Dendritic cell treated with granulocyte-macrophage colony-stimulating factor and Interleukin-4, amounts not matched to agents 40 ng/mL and 50 ng/mL, for 4 days (primary cell): Measurements from ENCODE around the gene PTDSS2.
"Not testable (repeated sequence)": the region's sequence is repeated elsewhere in the genome, so short reads cannot be mapped to it uniquely, and the experiment has no call there.

ENCODE experiments used
- H3K27ac Mint-ChIP-seq: one replicate; pipeline ENCODE4 v1.8.0; 2022; ENCODE audit warnings: mild to moderate bottlenecking, mixed read lengths
- H3K27me3 Mint-ChIP-seq: one replicate; pipeline ENCODE4 v1.8.0; 2022; ENCODE audit warnings: mild to moderate bottlenecking, mixed read lengths
- H3K36me3 Mint-ChIP-seq: one replicate; pipeline ENCODE4 v1.8.0; 2022; ENCODE audit warnings: low read depth, mixed read lengths
- H3K4me1 Mint-ChIP-seq: one replicate; pipeline ENCODE4 v1.8.0; 2022; ENCODE audit warnings: low read depth, mixed read lengths
- H3K4me3 Mint-ChIP-seq: one replicate; pipeline ENCODE4 v1.8.0; 2022; ENCODE audit warnings: mild to moderate bottlenecking, moderate library complexity, mixed read lengths
- H3K9me3 Mint-ChIP-seq: one replicate; pipeline ENCODE4 v1.8.0; 2022; ENCODE audit warnings: mixed read lengths
- intact Hi-C: fragments of 100-400 bp; cut with micrococcal nuclease; formaldehyde crosslinking; loops from one replicate; pipeline ENCODE4 v1.15.0; 2022

Gene PTDSS2

DNA sequence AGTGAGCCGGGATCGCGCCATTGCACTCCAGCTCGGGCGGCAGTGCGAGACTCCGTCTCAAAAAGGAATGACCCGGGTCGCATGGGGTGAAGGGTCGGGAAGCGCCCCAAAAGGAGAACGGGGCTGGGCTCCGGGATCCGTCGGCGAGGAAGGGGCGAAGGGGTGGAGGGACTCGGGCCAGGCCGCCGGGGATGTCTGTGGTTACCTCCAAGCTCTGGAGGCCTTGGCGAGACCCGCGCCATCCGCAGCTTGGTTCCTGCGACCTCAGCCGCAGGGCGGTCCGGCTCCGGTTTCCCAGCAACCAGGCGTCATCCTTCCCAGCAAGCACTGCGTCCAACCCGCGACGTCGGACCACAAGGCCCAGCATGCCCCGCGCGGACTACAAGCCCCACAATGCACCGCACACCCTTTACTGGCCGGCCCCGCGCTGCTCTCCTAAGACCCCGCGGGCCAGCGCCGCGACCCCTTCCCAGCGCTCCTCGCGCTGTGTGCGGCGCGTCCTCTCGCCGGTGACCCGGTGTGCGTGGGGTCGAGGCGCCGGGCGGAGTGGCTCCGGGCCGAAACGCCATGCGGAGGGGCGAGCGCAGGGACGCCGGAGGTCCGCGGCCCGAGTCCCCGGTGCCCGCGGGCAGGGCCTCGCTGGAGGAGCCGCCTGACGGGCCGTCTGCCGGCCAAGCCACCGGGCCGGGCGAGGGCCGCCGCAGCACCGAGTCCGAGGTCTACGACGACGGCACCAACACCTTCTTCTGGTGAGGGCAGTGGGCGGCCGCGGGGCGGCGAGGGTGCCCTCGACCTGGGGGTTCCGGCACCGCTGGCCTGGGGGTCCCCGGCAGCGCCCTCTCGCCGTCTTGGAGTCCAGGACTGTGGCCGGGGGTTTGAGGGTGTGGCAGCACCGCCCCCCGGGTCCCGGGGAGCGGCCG lies at the start of gene PTDSS2:
PTDSS2 (plus strand) TSS at position 391 of the 920 bp plus-strand sequence; CDS start at position 568, 177 bp downstream.
- intact Hi-C loops = loop anchor here (1.0 to 2.0 kb wide), 4 partner anchors 35 to 243 kb away; partner anchors contain the start of genes BET1L, RIC8A and SIGIRR
- Mint-ChIP-seq H3K4me1 (peaks cover 23% of the 10 kb centered on the region), H3K27me3 (peaks cover 13% of the 10 kb centered on the region), H3K27ac (peak within 1 kb of the TSS; percentile 96), H3K36me3 (peaks cover 40% of the 10 kb centered on the region), H3K4me3 (peak within 1 kb of the TSS; percentile 94), H3K9me3 (no peaks in the 10 kb centered on the region)

DNA sequence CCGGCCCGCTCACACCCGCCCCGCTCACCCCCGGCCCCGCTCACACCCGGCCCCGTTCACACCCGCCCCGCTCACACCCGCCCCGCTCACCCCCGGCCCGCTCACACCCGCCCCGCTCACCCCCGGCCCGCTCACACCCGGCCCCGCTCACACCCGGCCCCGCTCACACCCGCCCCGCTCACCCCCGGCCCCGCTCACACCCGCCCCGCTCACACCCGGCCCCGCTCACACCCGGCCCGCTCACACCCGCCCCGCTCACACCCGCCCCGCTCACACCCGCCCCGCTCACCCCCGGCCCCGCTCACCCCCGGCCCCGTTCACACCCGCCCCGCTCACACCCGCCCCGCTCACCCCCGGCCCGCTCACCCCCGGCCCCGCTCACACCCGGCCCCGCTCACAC lies 48.9 kb upstream of the PTDSS2 start:
- H3K4me3 Mint-ChIP-seq, H3K27ac Mint-ChIP-seq, intact Hi-C loops, H3K36me3 Mint-ChIP-seq: not testable (repeated sequence)
- H3K9me3 Mint-ChIP-seq = peaks cover 18% of the 10 kb centered on the region
- H3K27me3 Mint-ChIP-seq = peaks cover 26% of the 10 kb centered on the region
- H3K4me1 Mint-ChIP-seq = peaks cover 12% of the 10 kb centered on the region

DNA sequence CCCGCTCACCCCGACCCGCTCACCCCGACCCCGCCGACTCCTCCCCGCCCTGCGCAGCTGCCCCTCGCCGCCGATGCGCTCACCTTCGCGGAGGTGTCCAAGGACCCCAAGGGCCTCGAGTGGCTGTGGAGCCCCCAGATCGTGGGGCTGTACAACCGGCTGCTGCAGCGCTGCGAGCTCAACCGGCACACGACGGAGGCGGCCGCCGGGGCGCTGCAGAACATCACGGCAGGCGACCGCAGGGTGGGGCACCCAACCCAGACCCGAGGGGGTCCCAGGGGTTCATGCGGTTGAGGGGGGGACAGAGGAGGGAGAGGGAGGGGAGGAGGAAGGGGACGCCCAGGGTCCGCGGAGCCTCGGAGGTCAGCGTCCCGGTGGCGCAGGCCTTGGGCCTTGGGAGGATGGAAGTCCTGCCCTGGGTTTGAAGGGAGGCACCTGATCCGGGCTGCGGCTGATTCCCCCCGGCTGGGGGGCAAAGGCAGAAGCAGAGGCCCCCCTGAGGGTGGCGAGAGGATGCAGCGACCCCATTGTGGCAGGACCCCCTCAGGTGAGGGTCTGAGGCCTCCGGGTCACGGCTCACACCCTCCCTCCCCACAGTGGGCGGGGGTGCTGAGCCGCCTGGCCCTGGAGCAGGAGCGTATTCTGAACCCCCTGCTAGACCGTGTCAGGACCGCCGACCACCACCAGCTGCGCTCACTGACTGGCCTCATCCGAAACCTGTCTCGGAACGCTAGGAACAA lies 46.9 kb upstream of the PTDSS2 start:
- intact Hi-C loops = no loop called here
- peaks cover 12% of the 10 kb centered on the region for H3K27me3 Mint-ChIP-seq
- no peak overlapping the region for H3K4me3 Mint-ChIP-seq
- H3K27ac Mint-ChIP-seq = no peak overlapping the region
- peaks cover 14% of the 10 kb centered on the region for H3K4me1 Mint-ChIP-seq
- no peaks in the 10 kb centered on the region for H3K36me3 Mint-ChIP-seq
- H3K9me3 Mint-ChIP-seq = peaks cover 18% of the 10 kb centered on the region

DNA sequence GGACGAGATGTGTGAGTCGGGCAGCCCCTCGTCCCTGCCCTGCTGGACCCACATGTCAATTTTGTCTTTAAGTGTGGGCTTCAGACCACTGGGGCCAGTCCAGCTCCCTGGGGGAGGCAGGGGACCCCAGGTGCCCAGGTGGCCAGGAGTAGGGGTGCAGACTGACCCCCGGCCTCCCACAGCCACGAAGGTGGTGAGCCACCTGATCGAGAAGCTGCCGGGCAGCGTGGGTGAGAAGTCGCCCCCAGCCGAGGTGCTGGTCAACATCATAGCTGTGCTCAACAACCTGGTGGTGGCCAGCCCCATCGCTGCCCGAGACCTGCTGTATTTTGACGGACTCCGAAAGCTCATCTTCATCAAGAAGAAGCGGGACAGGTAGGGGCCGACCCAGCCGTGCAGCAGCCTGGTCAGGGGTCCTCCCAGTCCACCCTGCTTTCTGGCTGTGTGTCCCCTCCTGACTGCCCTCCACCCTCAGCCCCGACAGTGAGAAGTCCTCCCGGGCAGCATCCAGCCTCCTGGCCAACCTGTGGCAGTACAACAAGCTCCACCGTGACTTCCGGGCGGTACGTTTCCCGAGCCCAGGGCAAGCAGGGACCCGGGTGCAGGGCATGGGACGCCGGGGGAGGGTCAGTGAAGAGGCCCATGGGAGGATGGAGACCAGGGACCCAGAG lies 46.2 kb upstream of the PTDSS2 start:
- Mint-ChIP-seq H3K9me3 (peaks cover 12% of the 10 kb centered on the region), H3K27me3 (peaks cover 9% of the 10 kb centered on the region), H3K27ac (peak overlapping the region; percentile 6), H3K36me3 (no peaks in the 10 kb centered on the region), H3K4me3 (no peak overlapping the region), H3K4me1 (peaks cover 9% of the 10 kb centered on the region)
- intact Hi-C loops = no loop called here

DNA sequence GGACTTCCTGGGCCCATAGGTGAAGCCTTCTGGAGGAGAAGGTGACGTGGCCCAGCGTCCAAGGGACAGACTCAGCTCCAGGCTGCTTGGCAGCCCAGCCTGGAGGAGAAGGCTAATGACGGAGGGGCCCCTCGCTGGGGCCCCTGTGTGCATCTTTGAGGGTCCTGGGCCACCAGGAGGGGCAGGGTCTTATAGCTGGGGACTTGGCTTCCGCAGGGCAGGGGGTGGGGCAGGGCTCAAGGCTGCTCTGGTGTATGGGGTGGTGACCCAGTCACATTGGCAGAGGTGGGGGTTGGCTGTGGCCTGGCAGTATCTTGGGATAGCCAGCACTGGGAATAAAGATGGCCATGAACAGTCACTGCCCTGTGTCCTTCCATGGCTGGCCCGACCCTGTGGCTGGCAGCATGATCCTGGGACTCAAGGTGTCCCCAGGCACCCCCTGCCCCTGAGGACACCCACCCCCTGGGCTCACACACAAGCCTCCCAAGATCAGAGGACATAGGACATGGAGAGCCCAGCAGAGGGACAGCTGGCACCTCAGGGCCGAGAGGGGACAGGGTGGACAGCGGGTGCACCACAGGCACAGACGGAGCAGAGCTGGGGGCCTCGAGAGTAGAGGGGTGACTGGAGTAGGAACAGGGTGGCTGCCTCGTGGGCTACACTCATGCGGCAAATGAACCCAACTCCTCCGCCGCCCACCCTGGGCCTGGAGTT lies 45.4 kb upstream of the PTDSS2 start:
- peaks cover 9% of the 10 kb centered on the region for H3K4me1 Mint-ChIP-seq
- peaks cover 4% of the 10 kb centered on the region for H3K9me3 Mint-ChIP-seq
- H3K27me3 Mint-ChIP-seq = peaks cover 4% of the 10 kb centered on the region
- H3K36me3 Mint-ChIP-seq = no peaks in the 10 kb centered on the region
- H3K4me3 Mint-ChIP-seq = no peak overlapping the region
- intact Hi-C loops = no loop called here
- peak overlapping the region; percentile 6 for H3K27ac Mint-ChIP-seq

DNA sequence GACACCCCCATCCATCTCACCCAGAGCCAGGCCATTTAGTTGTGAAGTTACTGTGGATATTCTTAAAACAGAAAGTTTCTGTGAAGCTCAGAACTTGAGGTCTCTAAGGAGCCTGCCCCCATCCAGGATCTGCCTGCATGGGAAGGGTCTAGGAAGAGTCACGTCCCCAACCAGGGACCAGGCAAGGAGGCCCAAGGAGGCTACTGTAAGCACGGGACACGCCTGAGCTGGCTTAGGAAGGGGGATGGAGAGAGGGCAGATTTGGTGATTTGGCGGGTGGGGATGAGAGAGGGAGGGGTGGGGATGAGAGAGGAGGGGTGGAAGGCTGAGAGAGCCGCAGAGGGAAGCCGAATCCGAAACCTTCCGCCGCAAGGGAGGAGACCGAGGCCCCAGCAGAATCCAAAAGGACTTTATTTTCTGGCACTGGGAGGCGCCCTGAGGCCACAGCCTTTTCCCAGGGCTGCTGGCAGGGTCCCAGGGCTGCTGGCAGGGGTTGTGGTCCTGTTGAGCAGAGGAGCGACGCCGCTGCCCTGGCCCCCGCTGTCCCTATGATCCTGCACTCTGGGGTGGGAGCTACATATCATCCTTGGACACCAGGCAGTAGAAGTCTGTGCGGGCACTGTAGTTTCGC lies 44.6 kb upstream of the PTDSS2 start:
- H3K4me3 Mint-ChIP-seq = peak overlapping the region; percentile 33
- intact Hi-C loops = no loop called here

DNA sequence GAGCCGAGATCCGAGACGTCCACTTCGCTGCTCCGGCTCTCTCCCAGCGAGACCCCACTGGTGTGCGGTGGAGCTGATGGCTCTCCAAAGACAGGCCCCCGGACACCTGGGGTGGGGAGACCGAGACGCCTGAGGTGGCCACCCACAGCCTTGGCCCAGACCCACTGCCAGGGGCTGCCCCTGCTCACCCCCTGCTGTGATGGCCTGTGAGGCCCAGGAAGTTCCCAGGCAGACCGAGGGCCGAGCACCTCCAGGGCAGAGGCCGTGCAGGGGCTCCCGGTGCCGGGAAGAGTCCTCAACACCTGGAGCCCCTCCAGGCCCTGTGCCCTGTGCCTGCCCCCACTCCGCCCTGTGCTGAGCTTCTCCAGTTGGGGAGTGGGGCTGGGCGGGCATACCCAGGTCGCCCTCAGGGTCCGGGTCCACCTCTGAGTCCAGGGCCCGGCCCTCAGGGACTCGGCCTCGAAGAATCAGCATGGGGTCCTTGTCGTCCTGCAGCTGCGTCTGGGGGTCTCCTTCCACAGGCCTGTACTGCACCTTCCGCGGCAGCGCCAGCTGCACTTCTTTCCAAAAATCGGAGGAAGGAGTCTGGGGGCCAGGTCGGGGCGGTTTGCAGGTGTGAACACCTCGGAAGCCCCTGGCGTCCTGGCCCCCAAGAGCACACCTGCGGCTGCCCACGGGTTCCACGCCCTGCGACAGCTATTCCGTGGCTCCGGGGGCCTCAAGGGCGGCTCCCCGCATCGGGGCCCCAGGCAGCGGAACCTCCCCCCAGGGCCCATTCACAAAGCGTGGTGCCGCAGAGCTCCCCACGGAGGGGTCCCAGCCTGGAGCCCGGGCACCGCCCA lies 43.9 kb upstream of the PTDSS2 start:
- intact Hi-C loops = loop anchor here (2.0 kb wide), 2 partner anchors 43 to 101 kb away; partner anchors contain the start of gene RNH1
- H3K9me3 Mint-ChIP-seq = no peaks in the 10 kb centered on the region
- H3K4me1 Mint-ChIP-seq = peaks cover 9% of the 10 kb centered on the region
- peak overlapping the region; percentile 70 for H3K27ac Mint-ChIP-seq
- H3K36me3 Mint-ChIP-seq = no peaks in the 10 kb centered on the region
- peaks cover 2% of the 10 kb centered on the region for H3K27me3 Mint-ChIP-seq
- peak overlapping the region; percentile 71 for H3K4me3 Mint-ChIP-seq

More for the DNA sequence above, 44.6 kb upstream of the PTDSS2 start:
- Mint-ChIP-seq H3K36me3 (no peaks in the 10 kb centered on the region), H3K27me3 (peaks cover 2% of the 10 kb centered on the region), H3K4me1 (peaks cover 9% of the 10 kb centered on the region), H3K9me3 (no peaks in the 10 kb centered on the region), H3K27ac (no peak overlapping the region)

DNA sequence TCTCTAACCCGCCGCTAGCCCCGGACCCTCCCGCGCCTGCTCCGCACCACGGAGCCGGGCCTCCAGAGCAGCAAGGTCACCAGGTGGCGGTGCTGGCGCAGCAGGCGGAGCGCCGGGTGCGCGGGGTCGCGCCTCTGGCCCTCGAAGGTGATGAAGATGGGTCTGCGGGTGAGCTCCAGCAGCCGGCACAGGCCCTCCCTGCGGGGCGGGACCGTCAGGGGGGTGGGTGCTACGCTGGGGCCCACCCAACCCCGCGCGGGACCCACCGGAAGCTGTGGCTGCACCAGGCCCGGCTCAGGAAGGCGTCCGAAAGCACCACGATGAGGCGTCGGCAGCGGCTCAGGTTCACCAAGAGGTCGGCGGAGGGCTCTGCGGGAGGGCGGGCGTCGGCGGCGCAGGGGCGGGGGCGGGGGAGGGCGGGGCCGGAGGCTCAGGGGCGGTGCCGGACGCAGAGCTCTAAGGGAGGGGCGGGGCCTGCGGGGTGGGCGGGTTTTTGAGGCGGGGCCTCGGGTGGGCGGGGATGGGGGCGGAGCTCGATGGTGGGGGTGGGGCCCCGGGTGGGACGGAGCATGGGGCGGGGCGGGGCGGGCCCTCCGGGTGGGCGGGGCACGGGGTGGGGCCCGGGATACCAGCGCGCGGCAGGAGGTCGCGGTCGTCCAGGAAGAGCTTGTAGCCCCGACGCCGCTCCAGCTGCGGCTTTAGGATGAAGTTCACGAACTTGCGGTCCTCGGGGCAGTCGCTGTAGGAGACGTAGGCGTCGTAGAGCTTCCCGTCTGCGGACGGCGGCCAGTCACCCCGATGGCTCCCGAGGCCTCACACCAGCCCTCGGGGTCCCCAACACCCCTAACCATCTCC lies 43.1 kb upstream of the PTDSS2 start:
- Mint-ChIP-seq H3K27ac (peak overlapping the region; percentile 70), H3K36me3 (no peaks in the 10 kb centered on the region), H3K27me3 (peaks cover 2% of the 10 kb centered on the region), H3K9me3 (no peaks in the 10 kb centered on the region), H3K4me1 (peaks cover 9% of the 10 kb centered on the region), H3K4me3 (peak overlapping the region; percentile 71)
- intact Hi-C loops = loop anchor here (2.0 kb wide), 2 partner anchors 42 to 100 kb away; partner anchors contain the start of gene RNH1

DNA sequence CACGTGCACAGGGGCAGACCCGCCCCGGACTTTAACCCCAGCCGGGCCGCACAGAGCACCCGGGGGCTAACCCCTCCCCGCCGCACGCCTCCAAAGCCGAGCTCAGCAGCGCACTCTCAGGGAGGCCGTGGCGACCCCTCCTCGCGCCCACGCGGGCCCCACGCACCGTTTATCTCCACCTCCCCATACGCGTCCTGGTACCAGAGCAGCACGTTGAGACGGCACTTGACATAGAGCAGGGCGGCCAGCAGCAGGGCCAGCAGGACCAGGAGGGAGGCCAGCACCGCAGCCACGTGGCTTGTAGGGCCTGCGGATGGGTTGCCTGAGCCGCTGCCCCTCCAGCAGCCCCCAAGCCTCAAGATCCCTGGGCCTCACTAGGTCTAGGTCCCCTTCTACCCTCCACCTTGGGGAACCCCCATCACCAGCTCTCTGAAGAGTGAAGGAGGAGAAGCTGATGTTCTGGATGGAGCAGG lies 42.4 kb upstream of the PTDSS2 start:
- Mint-ChIP-seq H3K9me3 (no peaks in the 10 kb centered on the region), H3K27ac (peak overlapping the region; percentile 70), H3K27me3 (peaks cover 2% of the 10 kb centered on the region), H3K36me3 (no peaks in the 10 kb centered on the region), H3K4me1 (peaks cover 10% of the 10 kb centered on the region), H3K4me3 (peak overlapping the region; percentile 52)
- intact Hi-C loops = loop anchor here (2.0 kb wide), 2 partner anchors 41 to 99 kb away; partner anchors contain the start of gene RNH1

DNA sequence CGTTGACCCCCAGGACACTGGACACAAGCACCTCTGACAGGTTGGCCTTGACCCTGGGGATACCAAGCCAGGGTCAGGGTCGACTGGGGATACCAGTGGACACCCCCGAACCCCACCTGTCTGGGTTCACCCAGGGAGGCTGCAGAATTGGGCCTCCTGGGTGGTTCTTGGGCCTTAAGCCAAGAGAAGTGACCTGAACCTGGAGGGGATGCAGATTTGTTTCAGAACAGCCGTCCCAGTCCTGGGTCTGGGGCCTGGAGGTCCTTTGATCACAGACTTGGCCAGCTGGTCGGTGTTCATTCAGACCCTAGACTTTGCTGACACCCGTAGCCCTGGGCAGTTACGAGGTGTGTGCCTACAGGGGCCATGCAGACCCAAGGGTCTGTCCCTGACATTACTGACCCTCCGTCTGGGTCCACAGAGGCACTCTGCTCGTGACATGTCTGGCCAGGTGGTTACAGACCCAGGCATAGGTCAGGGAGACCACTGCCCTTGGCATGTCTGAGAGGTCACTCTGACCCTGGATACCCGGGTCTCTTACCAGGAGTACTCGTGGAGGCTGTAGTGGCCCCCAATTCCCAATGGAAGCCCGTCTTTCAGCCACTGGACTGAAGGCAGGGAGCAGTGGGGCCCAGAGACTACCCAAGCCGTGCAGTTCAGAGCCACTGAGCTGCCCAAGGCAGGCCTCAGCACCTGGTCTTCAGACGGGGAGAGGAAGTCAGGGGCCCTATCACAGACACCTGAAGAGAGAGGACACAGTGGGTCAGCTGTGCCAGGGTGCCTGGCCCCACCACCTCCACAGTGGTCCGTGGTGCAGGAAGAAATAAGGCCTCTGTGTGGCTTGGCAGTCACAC lies 41.7 kb upstream of the PTDSS2 start:
- Mint-ChIP-seq H3K36me3 (no peaks in the 10 kb centered on the region), H3K4me1 (peaks cover 17% of the 10 kb centered on the region), H3K27ac (peak overlapping the region; percentile 70), H3K27me3 (peaks cover 2% of the 10 kb centered on the region), H3K4me3 (no peak overlapping the region), H3K9me3 (no peaks in the 10 kb centered on the region)
- intact Hi-C loops = no loop called here
